Heart left ventricle (tissue), 13 donors: ENCODE measurements around the gene ANKRD11.

Experiments used
- CTCF ChIP-seq, 12 donors: fragments of 200-600 bp; sonication (generic) in 4 of 12; IDR thresholded peaks; one replicate each; pipeline versions ENCODE4 v1.5.0 to v1.8.0; 2018 to 2022; ENCODE audit warnings: antibody characterized with exemption in 12 of 12, mild to moderate bottlenecking in 5 of 12
- POLR2A ChIP-seq, 2 donors: fragments of 450-650 bp; IDR thresholded peaks; one replicate each; pipeline ENCODE4 v1.6.1; 2017; ENCODE audit warnings: antibody characterized with exemption in 2 of 2, mild to moderate bottlenecking in 2 of 2, moderate library complexity in 2 of 2
- donor health status: ischemic (EF 13 %, LVEDD 7.1; RV severe dilation, severe dysfunction).
- donor health status: DM: no; HTN: yes; CAD: no.
- donor health status: DM: no; HTN: no; CAD: no.
- donor health status: ischemic (EF 25% LVEDD 6.9; RV normal size, moderate dysfunction).
- donor health status: ischemic (EF 25% LVEDD 5.7; RV mildly dilated, moderate dysfunction).
- donor health status: ischemic (EF 35%, LVEDD 5.7; RV mildly dilated, moderate dysfunction).
- donor health status: nonischemic (EF 11% LVEDD 7.7; RV severe dilation, severe dysfunction).
- donor health status: DM: yes; HTN: yes; CAD: no.
- donor health status: PGD.
- donor health status: ischemic (EF 29% LVEDD 5.4; RV normal size, mild dysfunction).
- donor health status: nonischemic (EF 23%, LVEDD 6.1; RV moderate dilation, normal function).

GRCh38 chr16:89491974-89492687, 1.8 kb upstream of the ANKRD11 start:
- TF ChIP-seq CTCF (IDR thresholded peaks at IDR 0.05): no peak
- TF ChIP-seq POLR2A (IDR thresholded peaks at IDR 0.05): no peak
